Fibroblast of lung (primary cell): ENCODE data around the gene SELENOS. TPM values are rescaled to one million over a fixed set of nuclear protein-coding genes. Genes with fewer than 3 reads are reported as not detected.

Experiments used
- DNase-seq, 2 donors: peaks; one replicate each; pipeline versions ENCODE4 v3.0.0 to v3.0.0-alpha.2; 2010; ENCODE audit warnings: low read depth in 2 of 2
- H2AFZ ChIP-seq: 2 replicates; pipeline ENCODE4 v1.5.1; 2012; ENCODE audit warnings: low read length, control low read depth, inconsistent platforms
- H3K27ac ChIP-seq: 2 replicates; pipeline ENCODE4 v1.5.1; 2011; ENCODE audit warnings: low read length, control low read depth; ENCODE audit not compliant: insufficient read depth
- H3K27me3 ChIP-seq: 2 replicates; pipeline ENCODE4 v1.5.1; 2011; ENCODE audit warnings: mild to moderate bottlenecking, low read length; ENCODE audit not compliant: control insufficient read depth, insufficient read depth
- H3K36me3 ChIP-seq: 2 replicates; pipeline ENCODE4 v1.5.1; 2011; ENCODE audit warnings: low read length; ENCODE audit not compliant: control insufficient read depth, insufficient read depth
- H3K4me1 ChIP-seq: 2 replicates; pipeline ENCODE4 v1.5.1; 2011; ENCODE audit warnings: low read length; ENCODE audit not compliant: control insufficient read depth, insufficient read depth; ENCODE audit errors: extremely low read depth
- H3K4me2 ChIP-seq: 2 replicates; pipeline ENCODE4 v1.5.1; 2011; ENCODE audit warnings: low read length, control low read depth; ENCODE audit not compliant: insufficient read depth; ENCODE audit errors: extremely low read depth
- H3K4me3 ChIP-seq, 4 experiments: fragments of 200-600 bp in 1 of 4; sonication (generic) in 1 of 4; replicated peaks in 1 of 4; 2 replicates each; pipeline ENCODE4 v1.5.1; 2011 to 2016; ENCODE audit warnings: low read length in 4 of 4, low read depth in 3 of 4, mild to moderate bottlenecking in 3 of 4, control low read depth in 2 of 4, inconsistent platforms in 1 of 4, mixed read lengths in 1 of 4; ENCODE audit not compliant: insufficient read depth in 1 of 4; ENCODE audit errors: control extremely low read depth in 1 of 4
- H3K79me2 ChIP-seq: 2 replicates; pipeline ENCODE4 v1.5.1; 2012; ENCODE audit warnings: mild to moderate bottlenecking, low read length, inconsistent platforms; ENCODE audit not compliant: control insufficient read depth, insufficient read depth
- H3K9ac ChIP-seq: 2 replicates; pipeline ENCODE4 v1.5.1; 2011; ENCODE audit warnings: mild to moderate bottlenecking, low read length, control low read depth; ENCODE audit not compliant: insufficient read depth
- H3K9me3 ChIP-seq: 2 replicates; pipeline ENCODE4 v1.5.1; 2012; ENCODE audit warnings: low read depth, low read length; ENCODE audit not compliant: control insufficient read depth, insufficient read depth
- H4K20me1 ChIP-seq: 2 replicates; pipeline ENCODE4 v1.5.1; 2011; ENCODE audit warnings: low read length; ENCODE audit not compliant: control insufficient read depth, insufficient read depth; ENCODE audit errors: extremely low read depth
- EZH2 ChIP-seq: IDR thresholded peaks from 2 replicates; pipeline ENCODE4 v1.5.1; 2012; ENCODE audit warnings: low read length, control low read depth, mild to moderate bottlenecking; ENCODE audit errors: missing control alignments
- polyA plus RNA-seq, 2 donors: library from polyadenylated mRNA; depleted of rRNA in 1 of 2; stranded (reverse) in 1 of 2; unstranded in 1 of 2; fragments of >200 nt; gene quantifications; 2 replicates each; pipeline ENCODE4 v1.2.1, GENCODE V29; 2011 to 2012; ENCODE audit warnings: missing spikeins in 1 of 2
- total RNA-seq: library from RNA; depleted of rRNA; stranded (reverse); fragments of >200 nt; gene quantifications from 2 replicates; pipeline ENCODE4 v1.2.1, GENCODE V29; 2014
- TF ChIP-seq, protein P1 (sequence below), 2 donors: IDR thresholded peaks in 1 of 2; conservative IDR thresholded peaks in 1 of 2; 1 replicate in 1 of 2; 2 replicates in 1 of 2; pipeline ENCODE4 v1.5.1; 2011 to 2012; ENCODE audit warnings: low read length in 2 of 2, control low read depth in 1 of 2, inconsistent platforms in 1 of 2, low read depth in 1 of 2, mild to moderate bottlenecking in 1 of 2

The SELENOS gene
- total and polyA plus RNA-seq, 2 donors (not counting 1 experiment from before 2014, with no cell fraction given) = 66.2 to 130 TPM

DNA sequence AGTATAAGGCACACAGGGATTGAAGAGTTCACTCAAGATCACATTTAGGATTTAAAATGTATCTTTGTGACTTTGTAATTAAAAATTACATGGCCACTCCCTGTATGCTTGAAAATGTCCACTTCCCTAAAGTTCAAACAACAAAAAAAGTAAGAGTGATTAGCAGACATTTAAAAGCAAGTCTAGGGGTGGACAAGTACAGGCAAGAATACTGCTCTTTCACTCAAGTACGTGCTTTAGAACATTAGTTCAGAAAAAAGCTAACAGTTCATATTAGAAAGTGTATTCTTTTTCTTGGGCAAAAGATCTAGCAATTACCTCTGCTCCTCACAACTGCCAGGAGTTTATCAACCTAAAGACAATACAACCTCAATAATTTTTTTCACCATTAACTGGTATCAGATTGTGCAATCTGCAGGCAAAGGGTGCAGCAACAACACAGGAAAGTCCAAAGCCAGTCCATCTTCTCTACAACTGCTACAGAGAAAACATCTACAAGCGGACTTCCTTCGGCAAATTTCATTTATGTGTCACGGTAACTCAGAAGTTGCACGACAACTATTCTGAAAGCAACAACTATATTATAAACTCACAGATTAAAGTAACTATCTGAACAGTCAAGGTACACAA is 43.5 kb downstream of the SELENOS start:
- H3K9ac ChIP-seq = no peak overlapping the region
- no peaks in the 10 kb centered on the region for H3K9me3 ChIP-seq
- H3K4me3 ChIP-seq = no peak overlapping the region
- no peak overlapping the region for H3K27ac ChIP-seq
- peaks cover 4% of the 10 kb centered on the region for H3K4me1 ChIP-seq
- H3K79me2 ChIP-seq = peaks cover 97% of the 10 kb centered on the region
- H3K36me3 ChIP-seq = peaks cover 14% of the 10 kb centered on the region
- no peak overlapping the region for H3K4me2 ChIP-seq
- H3K27me3 ChIP-seq = no peaks in the 10 kb centered on the region
- no peak for TF ChIP-seq EZH2
- TF ChIP-seq, protein P1, sequence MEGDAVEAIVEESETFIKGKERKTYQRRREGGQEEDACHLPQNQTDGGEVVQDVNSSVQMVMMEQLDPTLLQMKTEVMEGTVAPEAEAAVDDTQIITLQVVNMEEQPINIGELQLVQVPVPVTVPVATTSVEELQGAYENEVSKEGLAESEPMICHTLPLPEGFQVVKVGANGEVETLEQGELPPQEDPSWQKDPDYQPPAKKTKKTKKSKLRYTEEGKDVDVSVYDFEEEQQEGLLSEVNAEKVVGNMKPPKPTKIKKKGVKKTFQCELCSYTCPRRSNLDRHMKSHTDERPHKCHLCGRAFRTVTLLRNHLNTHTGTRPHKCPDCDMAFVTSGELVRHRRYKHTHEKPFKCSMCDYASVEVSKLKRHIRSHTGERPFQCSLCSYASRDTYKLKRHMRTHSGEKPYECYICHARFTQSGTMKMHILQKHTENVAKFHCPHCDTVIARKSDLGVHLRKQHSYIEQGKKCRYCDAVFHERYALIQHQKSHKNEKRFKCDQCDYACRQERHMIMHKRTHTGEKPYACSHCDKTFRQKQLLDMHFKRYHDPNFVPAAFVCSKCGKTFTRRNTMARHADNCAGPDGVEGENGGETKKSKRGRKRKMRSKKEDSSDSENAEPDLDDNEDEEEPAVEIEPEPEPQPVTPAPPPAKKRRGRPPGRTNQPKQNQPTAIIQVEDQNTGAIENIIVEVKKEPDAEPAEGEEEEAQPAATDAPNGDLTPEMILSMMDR (conservative IDR thresholded peaks at IDR 0.05 in 1 of 2, IDR thresholded peaks at IDR 0.05 in 1 of 2; ENCODE audit: low read depth in 1 of 2, low read length in 2 of 2) = no peak
- H2AFZ ChIP-seq = no peak overlapping the region
- H4K20me1 ChIP-seq = no peaks in the 10 kb centered on the region
- DNase-seq = no peak

DNA sequence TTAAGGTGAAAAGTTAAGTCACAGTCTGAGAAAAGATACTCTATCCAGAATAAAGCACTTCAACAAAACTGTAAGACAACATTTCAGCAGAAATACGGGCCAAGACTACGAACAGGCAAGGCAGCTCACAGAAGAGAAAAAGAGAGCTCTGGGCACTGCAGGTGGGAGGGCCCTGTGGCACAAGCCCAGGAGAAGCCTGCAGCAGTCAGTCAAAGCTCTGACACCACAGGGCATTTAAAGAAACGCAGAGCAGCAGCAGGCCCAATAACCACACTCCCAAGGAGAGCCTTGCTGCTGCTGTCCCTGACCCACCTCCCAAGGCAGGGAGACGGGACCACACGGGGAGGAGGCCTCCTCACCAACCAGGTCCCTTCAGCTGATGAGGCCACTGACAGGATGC is 44.6 kb downstream of the SELENOS start:
- no peak overlapping the region for H2AFZ ChIP-seq
- no peak overlapping the region for H3K4me3 ChIP-seq
- peaks cover 2% of the 10 kb centered on the region for H3K4me1 ChIP-seq
- no peak overlapping the region for H3K27ac ChIP-seq
- no peak for DNase-seq
- peaks cover 97% of the 10 kb centered on the region for H3K79me2 ChIP-seq
- H3K36me3 ChIP-seq = peaks cover 14% of the 10 kb centered on the region
- no peaks in the 10 kb centered on the region for H3K9me3 ChIP-seq
- no peaks in the 10 kb centered on the region for H4K20me1 ChIP-seq
- no peak overlapping the region for H3K9ac ChIP-seq
- H3K4me2 ChIP-seq = no peak overlapping the region
- TF ChIP-seq, protein P1 (conservative IDR thresholded peaks at IDR 0.05 in 1 of 2, IDR thresholded peaks at IDR 0.05 in 1 of 2; ENCODE audit: low read depth in 1 of 2, low read length in 2 of 2) = no peak
- no peak for TF ChIP-seq EZH2
- no peaks in the 10 kb centered on the region for H3K27me3 ChIP-seq

- Histone ChIP-seq H3K36me3 (peaks cover 6% of the 10 kb centered on the region), H3K9ac (no peak overlapping the region), H3K4me1 (peaks cover 3% of the 10 kb centered on the region), H3K4me3 (no peak overlapping the region), H2AFZ (no peak overlapping the region), H3K27ac (no peak overlapping the region), H4K20me1 (no peaks in the 10 kb centered on the region), H3K4me2 (no peak overlapping the region), H3K27me3 (no peaks in the 10 kb centered on the region), H3K9me3 (no peaks in the 10 kb centered on the region), H3K79me2 (peaks cover 97% of the 10 kb centered on the region)
- no peak for TF ChIP-seq EZH2
- TF ChIP-seq, protein P1 (conservative IDR thresholded peaks at IDR 0.05 in 1 of 2, IDR thresholded peaks at IDR 0.05 in 1 of 2; ENCODE audit: low read depth in 1 of 2, low read length in 2 of 2) = no peak
- no peak for DNase-seq
These were observed 49.0 kb downstream of the SELENOS start for GRCh38 chr15:101228313-101228712.
